ENCODE data around the gene DYNC2I2. TPM values are rescaled to one million over a fixed set of nuclear protein-coding genes. Genes with fewer than 3 reads are reported as not detected.

Gene DYNC2I2
- total and polyA plus RNA-seq, 12 donors, result 7.5 to 192 (median 83.2) TPM

- TF ChIP-seq CTCF (IDR thresholded peaks at IDR 0.05) (no peak), POLR2A (IDR thresholded peaks at IDR 0.05) (no peak)
- peak in 1 of 7 donors; percentile 16 for DNase-seq
- 90 to 93% (median 92%) methylated on average over 11 of the region's 11 CpGs for WGBS, 4 donors
- peaks cover 18 to 36% of the 10 kb centered on the region in 2 donors for H3K4me1 ChIP-seq (replicated peaks in 1 of 2)
- H3K36me3 ChIP-seq (replicated peaks in 1 of 2), result peaks cover 0 to 63% of the 10 kb centered on the region in 2 donors
- H3K9me3 ChIP-seq (replicated peaks in 1 of 3), result no peaks in the 10 kb centered on the region
- no peak overlapping the region for H3K4me3 ChIP-seq
- H3K27ac ChIP-seq, result no peak overlapping the region
- no peaks in the 10 kb centered on the region for H3K27me3 ChIP-seq
- intact Hi-C loops (cut with DNase I), result no loop called here
Measured at GRCh38 chr9:128633601-128634000, 23.0 kb downstream of the DYNC2I2 start.

- H3K9me3 ChIP-seq (replicated peaks in 1 of 3), result no peaks in the 10 kb centered on the region
- TF ChIP-seq POLR2A (IDR thresholded peaks at IDR 0.05), result no peak
- TF ChIP-seq CTCF (IDR thresholded peaks at IDR 0.05), result no peak
- H3K27ac ChIP-seq, result no peak overlapping the region
- H3K4me3 ChIP-seq, result no peak overlapping the region
- 94 to 99% (median 95%) methylated on average over 18 to 21 of the region's 21 CpGs for WGBS, 4 donors
- intact Hi-C loops (cut with DNase I), result no loop called here
- peaks cover 0 to 68% of the 10 kb centered on the region in 2 donors for H3K36me3 ChIP-seq (replicated peaks in 1 of 2)
- H3K27me3 ChIP-seq, result no peaks in the 10 kb centered on the region
- H3K4me1 ChIP-seq (replicated peaks in 1 of 2), result peaks cover 22 to 41% of the 10 kb centered on the region in 2 donors
- peak in 1 of 7 donors; percentile 21 for DNase-seq
Measured at GRCh38 chr9:128633057-128633456, 23.6 kb downstream of the DYNC2I2 start.

- H3K36me3 ChIP-seq (replicated peaks in 1 of 2), result peaks cover 0 to 73% of the 10 kb centered on the region in 2 donors
- peaks cover 25 to 43% of the 10 kb centered on the region in 2 donors for H3K4me1 ChIP-seq (replicated peaks in 1 of 2)
- H3K4me3 ChIP-seq, result no peak overlapping the region
- no peak overlapping the region for H3K27ac ChIP-seq
- no peak for TF ChIP-seq POLR2A (IDR thresholded peaks at IDR 0.05)
- no peaks in the 10 kb centered on the region for H3K9me3 ChIP-seq (replicated peaks in 1 of 3)
- 93 to 94% (median 94%) methylated on average over 10 to 14 of the region's 14 CpGs for WGBS, 4 donors
- intact Hi-C loops (cut with DNase I), result no loop called here
- peak in 1 of 7 donors; percentile 14 for DNase-seq
- H3K27me3 ChIP-seq, result no peaks in the 10 kb centered on the region
Measured at GRCh38 chr9:128632486-128632885, 24.2 kb downstream of the DYNC2I2 start.

- H3K36me3 ChIP-seq (replicated peaks in 1 of 2), result peaks cover 0 to 77% of the 10 kb centered on the region in 2 donors
- peaks cover 25 to 43% of the 10 kb centered on the region in 2 donors for H3K4me1 ChIP-seq (replicated peaks in 1 of 2)
- intact Hi-C loops (cut with DNase I), result no loop called here
- no peaks in the 10 kb centered on the region for H3K27me3 ChIP-seq
- DNase-seq, result peak in 1 of 7 donors; percentile 22
- no peak for TF ChIP-seq CTCF (IDR thresholded peaks at IDR 0.05)
- no peak for TF ChIP-seq POLR2A (IDR thresholded peaks at IDR 0.05)
- no peaks in the 10 kb centered on the region for H3K9me3 ChIP-seq (replicated peaks in 1 of 3)
- 90 to 95% (median 93%) methylated on average over 2 to 10 of the region's 10 CpGs for WGBS, 4 donors
- H3K4me3 ChIP-seq, result no peak overlapping the region
- H3K27ac ChIP-seq, result no peak overlapping the region
Measured at GRCh38 chr9:128632066-128632465, 24.6 kb downstream of the DYNC2I2 start.

GRCh38 chr9:128631636-128632035, 25.0 kb downstream of the DYNC2I2 start:
- WGBS, 4 donors, result 91 to 95% (median 93%) methylated on average over 9 of the region's 9 CpGs
- Histone ChIP-seq H3K36me3 (replicated peaks in 1 of 2) (peaks cover 0 to 82% of the 10 kb centered on the region in 2 donors), H3K27me3 (no peaks in the 10 kb centered on the region), H3K4me3 (no peak overlapping the region), H3K4me1 (replicated peaks in 1 of 2) (peaks cover 25 to 41% of the 10 kb centered on the region in 2 donors), H3K27ac (peak overlapping the region in 1 of 5 donors; percentile 2), H3K9me3 (replicated peaks in 1 of 3) (no peaks in the 10 kb centered on the region)
- TF ChIP-seq CTCF (IDR thresholded peaks at IDR 0.05), result no peak
- no peak for TF ChIP-seq POLR2A (IDR thresholded peaks at IDR 0.05)
- DNase-seq, result peak in 1 of 7 donors; percentile 9
- intact Hi-C loops (cut with DNase I), result no loop called here

All from adrenal gland (tissue), 12 donors.